Kidney glomerular epithelial cell (primary cell): ENCODE data around the gene MGAT5.

Source experiments
- DNase-seq: peaks from one replicate; lab custom pipeline; 2025; lab: John Stamatoyannopoulos, UW

Gene MGAT5

GRCh38 chr2:134304394-134305108 lies 50.7 kb downstream of the MGAT5 start:
- DNase-seq, result no peak

- no peak for DNase-seq
These were observed 51.2 kb downstream of the MGAT5 start for GRCh38 chr2:134305109-134305491.

GRCh38 chr2:134306521-134306920 lies 52.6 kb downstream of the MGAT5 start:
- no peak for DNase-seq

GRCh38 chr2:134307334-134307733 lies 53.5 kb downstream of the MGAT5 start:
- no peak for DNase-seq

GRCh38 chr2:134308474-134309385 lies 54.9 kb downstream of the MGAT5 start:
- no peak for DNase-seq

- no peak for DNase-seq
These were observed 56.5 kb downstream of the MGAT5 start for GRCh38 chr2:134310107-134311079.

- DNase-seq, result no peak
These were observed 58.6 kb downstream of the MGAT5 start for GRCh38 chr2:134312482-134312881.

- DNase-seq, result no peak
These were observed 60.3 kb downstream of the MGAT5 start for GRCh38 chr2:134314202-134314601.

- no peak for DNase-seq
These were observed 61.0 kb downstream of the MGAT5 start for GRCh38 chr2:134314681-134315368.

GRCh38 chr2:134315471-134315870 lies 61.6 kb downstream of the MGAT5 start:
- no peak for DNase-seq

- DNase-seq, result no peak
These were observed 65.9 kb downstream of the MGAT5 start for GRCh38 chr2:134319596-134320254.

- no peak for DNase-seq
These were observed 67.1 kb downstream of the MGAT5 start for GRCh38 chr2:134320930-134321329.

- DNase-seq, result no peak
These were observed 69.9 kb downstream of the MGAT5 start for GRCh38 chr2:134323777-134324176.

GRCh38 chr2:134324430-134324829 lies 70.6 kb downstream of the MGAT5 start:
- DNase-seq, result no peak

- DNase-seq, result no peak
These were observed 71.1 kb downstream of the MGAT5 start for GRCh38 chr2:134324947-134325346.

GRCh38 chr2:134325696-134326095 lies 71.8 kb downstream of the MGAT5 start:
- no peak for DNase-seq

GRCh38 chr2:134327367-134327766 lies 73.5 kb downstream of the MGAT5 start:
- no peak for DNase-seq

- DNase-seq, result no peak
These were observed 77.2 kb downstream of the MGAT5 start for GRCh38 chr2:134331081-134331480.

- no peak for DNase-seq
These were observed 79.8 kb downstream of the MGAT5 start for GRCh38 chr2:134333646-134334189.

- no peak for DNase-seq
These were observed 80.9 kb downstream of the MGAT5 start for GRCh38 chr2:134334542-134335353.
